Measurements from ENCODE around the gene CDH1. TPM values are rescaled to one million over a fixed set of nuclear protein-coding genes. Genes with fewer than 3 reads are reported as not detected.

Gene CDH1
- total and polyA plus RNA-seq, 10 donors, result 5.2 to 35.9 (median 10.9) TPM

DNA sequence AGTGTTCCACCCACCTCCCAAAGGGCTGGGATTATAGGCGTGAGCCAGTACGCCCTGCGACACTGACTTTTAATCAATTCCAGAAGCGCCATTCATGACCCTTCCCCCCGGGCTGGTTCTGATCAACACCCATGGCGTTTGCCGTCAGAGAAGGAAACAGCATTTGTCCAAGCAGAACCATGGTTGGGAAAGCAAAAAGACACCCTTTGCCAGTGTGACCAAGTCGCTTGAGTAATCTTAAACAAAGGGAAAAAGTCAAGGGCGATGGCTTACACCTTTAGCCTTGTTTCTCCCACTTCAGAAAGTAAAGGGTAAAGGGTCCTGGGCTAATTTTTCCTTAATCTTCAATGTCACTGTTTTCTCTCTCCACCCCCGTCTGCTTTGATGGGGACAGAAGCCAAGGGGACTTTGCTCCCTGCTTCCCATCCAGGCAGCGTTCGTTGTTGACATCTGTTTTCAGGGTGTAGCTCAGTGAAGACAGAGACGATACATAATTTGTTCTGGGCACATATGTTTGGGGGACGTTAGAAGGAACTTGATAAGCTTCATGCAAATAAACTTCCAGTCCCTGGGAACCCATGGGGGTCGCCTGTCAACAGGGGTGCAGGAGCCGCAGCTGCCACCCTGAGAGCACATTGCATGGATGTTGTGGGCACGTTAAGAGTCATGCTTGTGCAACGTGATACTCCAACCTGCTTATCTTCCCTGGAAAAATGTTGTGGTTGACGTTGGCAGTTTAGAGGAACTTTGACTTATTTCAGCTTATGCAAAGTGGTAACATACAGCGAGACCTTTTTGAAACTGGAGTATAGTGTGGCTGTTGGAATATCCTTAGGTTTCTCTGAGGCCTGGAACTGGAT lies 55.6 kb downstream of the CDH1 start:
- no peak for DNase-seq
- H3K36me3 ChIP-seq, result no peaks in the 10 kb centered on the region
- no peak overlapping the region for H3K4me3 ChIP-seq
- no peak overlapping the region for H3K27ac ChIP-seq
- WGBS, 5 donors, result 45 to 67% (median 63%) methylated on average over 20 of the region's 20 CpGs
- no peaks in the 10 kb centered on the region for H3K27me3 ChIP-seq (replicated peaks in 1 of 7)
- no peaks in the 10 kb centered on the region for H3K9me3 ChIP-seq
- intact Hi-C loops (cut with DNase I; ENCODE audit: low total_unique reads), result no loop called here
- peaks cover 0 to 31% (median 6%) of the 10 kb centered on the region in 6 donors for H3K4me1 ChIP-seq
- no peak for TF ChIP-seq POLR2A (IDR thresholded peaks at IDR 0.05)
- TF ChIP-seq, protein P1, sequence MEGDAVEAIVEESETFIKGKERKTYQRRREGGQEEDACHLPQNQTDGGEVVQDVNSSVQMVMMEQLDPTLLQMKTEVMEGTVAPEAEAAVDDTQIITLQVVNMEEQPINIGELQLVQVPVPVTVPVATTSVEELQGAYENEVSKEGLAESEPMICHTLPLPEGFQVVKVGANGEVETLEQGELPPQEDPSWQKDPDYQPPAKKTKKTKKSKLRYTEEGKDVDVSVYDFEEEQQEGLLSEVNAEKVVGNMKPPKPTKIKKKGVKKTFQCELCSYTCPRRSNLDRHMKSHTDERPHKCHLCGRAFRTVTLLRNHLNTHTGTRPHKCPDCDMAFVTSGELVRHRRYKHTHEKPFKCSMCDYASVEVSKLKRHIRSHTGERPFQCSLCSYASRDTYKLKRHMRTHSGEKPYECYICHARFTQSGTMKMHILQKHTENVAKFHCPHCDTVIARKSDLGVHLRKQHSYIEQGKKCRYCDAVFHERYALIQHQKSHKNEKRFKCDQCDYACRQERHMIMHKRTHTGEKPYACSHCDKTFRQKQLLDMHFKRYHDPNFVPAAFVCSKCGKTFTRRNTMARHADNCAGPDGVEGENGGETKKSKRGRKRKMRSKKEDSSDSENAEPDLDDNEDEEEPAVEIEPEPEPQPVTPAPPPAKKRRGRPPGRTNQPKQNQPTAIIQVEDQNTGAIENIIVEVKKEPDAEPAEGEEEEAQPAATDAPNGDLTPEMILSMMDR (IDR thresholded peaks at IDR 0.05 in 8 of 11, conservative IDR thresholded peaks at IDR 0.05 in 3 of 11), result no peak
- no peak for TF ChIP-seq POLR2AphosphoS5 (IDR thresholded peaks at IDR 0.05)

DNA sequence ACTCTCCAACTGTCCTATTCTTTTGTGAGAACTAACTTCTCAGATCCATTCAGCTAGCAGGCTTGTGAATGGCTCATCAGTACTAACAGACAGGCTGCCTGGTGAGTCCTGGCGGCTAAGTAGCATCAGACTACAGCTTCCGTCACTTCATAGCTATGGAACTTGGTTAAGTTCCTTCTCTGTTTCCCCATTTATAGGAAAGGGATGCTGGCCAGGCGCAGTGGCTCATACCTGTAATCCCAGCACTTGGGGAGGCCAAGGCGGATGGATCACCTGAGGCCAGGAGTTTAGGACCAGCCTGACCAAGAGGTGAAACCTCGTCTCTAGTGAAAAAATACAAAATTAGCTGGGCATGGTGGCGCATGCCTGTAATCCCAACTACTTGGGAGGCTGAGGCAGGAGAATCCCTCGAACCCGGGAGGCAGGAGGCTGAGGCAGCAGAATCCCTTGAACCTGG lies 56.3 kb downstream of the CDH1 start:
- intact Hi-C loops (cut with DNase I; ENCODE audit: low total_unique reads), result no loop called here
- no peaks in the 10 kb centered on the region for H3K36me3 ChIP-seq
- no peaks in the 10 kb centered on the region for H3K27me3 ChIP-seq (replicated peaks in 1 of 7)
- H3K9me3 ChIP-seq, result no peaks in the 10 kb centered on the region
- WGBS, 5 donors, result 80 to 92% (median 89%) methylated on average over 8 of the region's 8 CpGs
- no peak for TF ChIP-seq POLR2A (IDR thresholded peaks at IDR 0.05)
- TF ChIP-seq POLR2AphosphoS5 (IDR thresholded peaks at IDR 0.05), result no peak
- TF ChIP-seq, protein P1 (IDR thresholded peaks at IDR 0.05 in 8 of 11, conservative IDR thresholded peaks at IDR 0.05 in 3 of 11), result no peak
- H3K4me3 ChIP-seq, result no peak overlapping the region
- peaks cover 0 to 31% (median 6%) of the 10 kb centered on the region in 6 donors for H3K4me1 ChIP-seq
- DNase-seq, result no peak
- no peak overlapping the region for H3K27ac ChIP-seq

DNA sequence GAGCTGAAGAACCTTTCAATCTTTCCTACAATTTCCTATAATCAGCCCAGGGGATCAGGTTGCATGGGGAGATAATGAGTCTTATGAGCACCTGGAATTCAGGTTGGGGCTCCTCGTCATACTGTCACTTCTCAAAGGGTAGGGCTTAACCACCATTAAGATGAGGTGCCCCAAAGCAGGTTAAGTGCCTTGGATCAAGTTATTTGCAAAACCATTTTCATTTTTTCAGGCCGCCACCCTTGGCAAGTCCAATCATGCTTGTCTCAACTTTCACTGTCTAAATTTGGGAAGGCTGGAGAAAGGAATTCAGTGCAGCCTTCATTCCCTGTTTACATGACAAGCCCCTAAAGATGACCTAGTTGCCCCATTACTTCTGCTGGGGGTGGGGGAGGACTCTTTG lies 61.3 kb downstream of the CDH1 start:
- H3K27ac ChIP-seq, result no peak overlapping the region
- no peaks in the 10 kb centered on the region for H3K9me3 ChIP-seq
- no peak for TF ChIP-seq POLR2A (IDR thresholded peaks at IDR 0.05)
- TF ChIP-seq POLR2AphosphoS5 (IDR thresholded peaks at IDR 0.05), result no peak
- TF ChIP-seq, protein P1 (IDR thresholded peaks at IDR 0.05 in 8 of 11, conservative IDR thresholded peaks at IDR 0.05 in 3 of 11), result no peak
- no peak overlapping the region for H3K4me3 ChIP-seq
- intact Hi-C loops (cut with DNase I; ENCODE audit: low total_unique reads), result no loop called here
- no peaks in the 10 kb centered on the region for H3K27me3 ChIP-seq (replicated peaks in 1 of 7)
- 89 to 95% (median 90%) methylated on average over 2 of the region's 2 CpGs for WGBS, 5 donors
- H3K4me1 ChIP-seq, result peaks cover 0 to 8% (median 0%) of the 10 kb centered on the region in 6 donors
- no peaks in the 10 kb centered on the region for H3K36me3 ChIP-seq
- no peak for DNase-seq

DNA sequence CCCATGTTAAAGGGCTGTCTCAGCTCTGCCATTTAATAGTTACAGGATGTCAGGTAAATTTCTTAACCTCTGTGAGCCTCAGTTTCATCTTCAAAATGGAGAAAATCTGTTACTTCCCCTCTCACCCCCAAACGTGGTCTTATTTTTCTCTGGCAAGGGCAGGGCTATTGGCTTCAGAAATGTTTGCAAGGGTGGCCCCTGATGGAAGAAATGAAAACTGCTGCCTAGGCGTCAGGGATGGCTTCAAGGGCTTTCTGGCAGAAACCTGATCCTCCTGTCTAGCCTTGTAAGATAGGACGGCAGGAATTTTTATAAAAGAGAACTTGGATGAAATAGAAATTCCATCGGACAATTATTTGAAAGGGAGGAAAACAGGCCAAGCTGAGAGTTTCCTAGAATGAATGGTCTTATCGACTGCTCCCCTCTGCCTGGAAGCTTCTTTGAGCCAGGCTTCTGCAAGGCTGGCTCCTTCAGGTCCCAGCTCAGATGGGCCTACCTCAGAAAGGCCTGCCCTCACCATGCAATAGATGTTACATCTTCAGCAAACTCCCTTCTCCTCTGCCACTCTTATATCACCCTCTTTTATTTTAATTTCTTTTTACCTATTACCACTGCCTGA lies 63.3 kb downstream of the CDH1 start:
- WGBS, 5 donors, result 25 to 41% (median 30%) methylated on average over 5 of the region's 5 CpGs
- TF ChIP-seq POLR2A (IDR thresholded peaks at IDR 0.05), result no peak
- TF ChIP-seq, protein P1 (IDR thresholded peaks at IDR 0.05 in 8 of 11, conservative IDR thresholded peaks at IDR 0.05 in 3 of 11), result peak in 9 of 11 experiments; percentile 24 to 82 (median 50)
- H3K4me1 ChIP-seq, result peaks cover 0 to 8% (median 0%) of the 10 kb centered on the region in 6 donors
- intact Hi-C loops (cut with DNase I; ENCODE audit: low total_unique reads), result no loop called here
- H3K4me3 ChIP-seq, result no peak overlapping the region
- no peaks in the 10 kb centered on the region for H3K27me3 ChIP-seq (replicated peaks in 1 of 7)
- no peaks in the 10 kb centered on the region for H3K9me3 ChIP-seq
- H3K36me3 ChIP-seq, result no peaks in the 10 kb centered on the region
- no peak for DNase-seq
- H3K27ac ChIP-seq, result no peak overlapping the region

Measured in spleen (tissue), 11 donors.